Subcutaneous adipose tissue (tissue), 4 donors: ENCODE measurements around the gene HOOK2. TPM values are rescaled to one million over a fixed set of nuclear protein-coding genes. Genes with fewer than 3 reads are reported as not detected.

Source experiments
- total RNA-seq, 4 donors: library from RNA; depleted of rRNA; stranded (reverse); fragments of >200 nt; gene quantifications; one replicate each; pipeline ENCODE4 v1.1.0, GENCODE V29; 2016
- TF ChIP-seq, protein P1 (sequence below): fragments of 450-650 bp; IDR thresholded peaks from one replicate; pipeline ENCODE4 v1.5.1; 2016; ENCODE audit warnings: low read depth, mild to moderate bottlenecking, control low read depth, antibody characterized with exemption, moderate library complexity

Gene HOOK2
- total RNA-seq, 4 donors from 2014 or later = 17.1 to 290 (median 36.9) TPM

DNA sequence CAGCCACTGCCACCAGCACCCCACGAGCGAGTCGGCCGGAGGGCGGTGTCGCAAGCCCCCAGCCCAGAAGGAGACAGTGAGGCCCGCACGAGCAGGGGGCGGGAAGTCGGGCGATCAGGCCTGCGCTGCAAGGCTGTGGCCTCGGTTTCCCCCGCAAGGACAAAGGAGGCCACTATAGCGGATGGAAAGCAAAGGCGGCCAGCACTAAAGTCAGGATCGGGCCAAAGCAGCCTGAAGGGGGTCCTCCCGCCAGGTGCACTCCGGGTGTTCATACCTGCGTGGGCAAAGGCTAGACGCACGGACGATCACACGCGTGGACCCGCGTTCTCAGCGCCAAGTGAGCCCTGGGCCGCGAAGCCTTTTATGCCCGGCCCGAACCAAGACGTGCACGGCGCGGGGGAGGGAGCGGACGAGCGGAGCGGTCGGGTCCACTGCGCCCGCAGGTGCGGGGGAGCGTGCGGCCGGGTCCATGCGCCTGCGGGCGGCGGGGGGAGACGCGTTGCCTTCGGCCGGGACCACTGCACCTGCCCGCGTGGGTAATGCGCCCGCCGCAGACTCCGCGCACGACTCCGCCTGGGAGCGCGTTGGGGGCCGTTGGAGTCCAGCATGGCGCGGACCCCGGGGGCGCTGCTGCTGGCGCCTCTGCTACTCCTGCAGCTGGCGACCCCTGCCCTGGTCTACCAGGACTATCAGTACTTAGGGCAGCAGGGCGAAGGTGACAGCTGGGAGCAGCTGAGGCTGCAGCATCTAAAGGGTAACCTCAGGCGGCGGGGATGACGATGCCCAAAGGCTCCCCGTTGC is 26.3 kb upstream of the HOOK2 start, which contains the start of the genes PRDX2 and THSD8:
Gene PRDX2 (minus strand): TSS at position 335 of the 801 bp plus-strand sequence. CDS start 539 bp downstream, outside the sequence.
Gene THSD8 (plus strand): TSS at position 604 of the 801 bp plus-strand sequence. CDS start 3 bp downstream, at position 607.
- TF ChIP-seq, protein P1, sequence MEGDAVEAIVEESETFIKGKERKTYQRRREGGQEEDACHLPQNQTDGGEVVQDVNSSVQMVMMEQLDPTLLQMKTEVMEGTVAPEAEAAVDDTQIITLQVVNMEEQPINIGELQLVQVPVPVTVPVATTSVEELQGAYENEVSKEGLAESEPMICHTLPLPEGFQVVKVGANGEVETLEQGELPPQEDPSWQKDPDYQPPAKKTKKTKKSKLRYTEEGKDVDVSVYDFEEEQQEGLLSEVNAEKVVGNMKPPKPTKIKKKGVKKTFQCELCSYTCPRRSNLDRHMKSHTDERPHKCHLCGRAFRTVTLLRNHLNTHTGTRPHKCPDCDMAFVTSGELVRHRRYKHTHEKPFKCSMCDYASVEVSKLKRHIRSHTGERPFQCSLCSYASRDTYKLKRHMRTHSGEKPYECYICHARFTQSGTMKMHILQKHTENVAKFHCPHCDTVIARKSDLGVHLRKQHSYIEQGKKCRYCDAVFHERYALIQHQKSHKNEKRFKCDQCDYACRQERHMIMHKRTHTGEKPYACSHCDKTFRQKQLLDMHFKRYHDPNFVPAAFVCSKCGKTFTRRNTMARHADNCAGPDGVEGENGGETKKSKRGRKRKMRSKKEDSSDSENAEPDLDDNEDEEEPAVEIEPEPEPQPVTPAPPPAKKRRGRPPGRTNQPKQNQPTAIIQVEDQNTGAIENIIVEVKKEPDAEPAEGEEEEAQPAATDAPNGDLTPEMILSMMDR = no peak

DNA sequence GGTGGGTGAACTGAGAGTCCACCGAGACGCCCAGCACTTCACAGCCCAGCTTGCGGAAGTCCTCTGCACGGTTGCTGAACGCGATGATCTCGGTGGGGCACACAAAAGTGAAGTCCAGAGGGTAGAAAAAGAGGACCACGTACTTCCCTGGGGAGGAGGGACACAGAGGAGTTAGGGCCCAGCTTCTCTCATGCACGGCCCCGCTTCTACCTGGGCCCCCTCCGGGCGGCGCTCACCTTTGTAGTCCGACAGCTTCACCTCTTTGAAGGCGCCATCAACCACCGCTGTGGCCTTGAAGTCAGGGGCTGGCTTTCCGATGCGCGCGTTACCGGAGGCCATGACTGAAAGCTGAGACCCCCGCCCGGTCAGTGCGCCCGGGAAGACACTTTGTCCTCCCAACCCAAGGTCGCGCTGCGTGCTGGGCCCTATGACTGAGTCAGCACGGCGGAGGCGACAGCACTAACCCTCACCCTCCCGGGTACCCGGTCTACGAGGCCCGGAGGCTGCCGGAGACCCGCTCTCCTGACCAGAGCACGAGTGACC is 25.6 kb upstream of the HOOK2 start:
- TF ChIP-seq, protein P1 = no peak

DNA sequence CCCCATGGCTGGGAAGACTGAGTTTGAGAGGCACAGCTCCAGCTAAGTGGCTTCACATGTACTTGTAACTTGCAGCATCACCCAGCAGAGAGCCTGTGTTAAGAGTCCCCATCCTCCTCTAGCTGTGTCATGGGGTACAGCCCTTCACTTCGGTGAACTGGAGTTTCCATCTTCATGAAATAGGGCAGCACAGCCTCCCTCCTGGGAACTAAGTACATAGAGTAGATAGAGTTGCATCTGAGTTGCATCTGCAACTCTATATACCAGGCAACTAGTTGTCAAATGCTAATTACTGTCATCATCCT is 25.1 kb upstream of the HOOK2 start:
- TF ChIP-seq, protein P1 = no peak

DNA sequence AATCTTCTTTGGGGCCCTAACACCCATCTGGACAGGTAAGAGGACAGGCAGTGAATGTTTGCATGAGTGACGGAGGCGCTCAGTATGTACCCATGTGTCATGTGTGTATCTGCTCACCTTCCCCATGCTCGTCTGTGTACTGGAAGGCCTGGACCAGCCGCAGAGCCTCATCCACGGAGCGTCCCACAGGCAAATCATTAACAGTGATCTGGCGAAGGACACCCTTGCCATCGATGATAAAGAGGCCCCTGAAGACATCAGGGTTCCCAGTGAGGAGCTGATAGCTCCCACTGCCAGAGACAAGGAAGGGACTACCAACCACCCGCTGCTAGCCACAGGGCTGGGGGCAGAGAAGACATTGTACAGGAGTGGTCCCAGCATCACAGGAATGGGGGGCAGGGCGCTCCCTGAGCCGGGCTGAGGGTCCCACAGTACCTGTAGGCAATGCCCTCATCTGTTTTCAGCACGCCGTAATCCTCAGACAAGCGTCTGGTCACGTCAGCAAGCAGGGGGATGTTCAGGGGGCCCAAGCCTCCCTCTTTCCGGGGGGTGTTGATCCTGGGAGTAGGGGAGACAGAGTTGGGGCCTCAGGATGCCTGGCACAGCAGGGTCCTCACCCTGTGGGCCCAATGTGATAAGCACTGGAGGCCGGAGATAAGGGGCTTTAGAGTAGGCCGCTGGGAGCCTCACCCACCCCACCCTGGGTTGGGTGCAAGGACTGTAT is 24.6 kb upstream of the HOOK2 start:
- TF ChIP-seq, protein P1 = no peak

DNA sequence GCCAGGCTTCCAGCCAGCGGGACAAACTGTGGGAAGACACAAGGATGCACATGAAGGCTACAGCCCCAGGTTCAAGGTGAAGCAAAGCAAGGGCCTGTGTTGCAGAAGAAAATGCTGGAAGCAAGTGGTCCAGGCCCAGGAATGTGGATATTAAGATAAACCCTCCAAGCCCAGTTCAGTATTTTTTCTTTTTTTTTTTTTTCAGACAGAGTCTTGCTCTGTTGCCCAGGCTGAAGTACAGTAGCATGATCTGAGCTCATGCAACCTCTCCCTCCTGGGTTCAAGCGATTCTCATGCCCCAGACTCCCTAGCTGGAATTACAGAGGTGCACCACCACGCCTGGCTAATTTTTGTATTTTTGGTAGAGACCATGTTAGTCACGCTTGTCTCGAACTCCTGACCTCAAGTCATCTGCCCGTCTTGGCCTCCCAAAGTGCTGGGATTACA is 21.8 kb upstream of the HOOK2 start:
- TF ChIP-seq, protein P1 = no peak

DNA sequence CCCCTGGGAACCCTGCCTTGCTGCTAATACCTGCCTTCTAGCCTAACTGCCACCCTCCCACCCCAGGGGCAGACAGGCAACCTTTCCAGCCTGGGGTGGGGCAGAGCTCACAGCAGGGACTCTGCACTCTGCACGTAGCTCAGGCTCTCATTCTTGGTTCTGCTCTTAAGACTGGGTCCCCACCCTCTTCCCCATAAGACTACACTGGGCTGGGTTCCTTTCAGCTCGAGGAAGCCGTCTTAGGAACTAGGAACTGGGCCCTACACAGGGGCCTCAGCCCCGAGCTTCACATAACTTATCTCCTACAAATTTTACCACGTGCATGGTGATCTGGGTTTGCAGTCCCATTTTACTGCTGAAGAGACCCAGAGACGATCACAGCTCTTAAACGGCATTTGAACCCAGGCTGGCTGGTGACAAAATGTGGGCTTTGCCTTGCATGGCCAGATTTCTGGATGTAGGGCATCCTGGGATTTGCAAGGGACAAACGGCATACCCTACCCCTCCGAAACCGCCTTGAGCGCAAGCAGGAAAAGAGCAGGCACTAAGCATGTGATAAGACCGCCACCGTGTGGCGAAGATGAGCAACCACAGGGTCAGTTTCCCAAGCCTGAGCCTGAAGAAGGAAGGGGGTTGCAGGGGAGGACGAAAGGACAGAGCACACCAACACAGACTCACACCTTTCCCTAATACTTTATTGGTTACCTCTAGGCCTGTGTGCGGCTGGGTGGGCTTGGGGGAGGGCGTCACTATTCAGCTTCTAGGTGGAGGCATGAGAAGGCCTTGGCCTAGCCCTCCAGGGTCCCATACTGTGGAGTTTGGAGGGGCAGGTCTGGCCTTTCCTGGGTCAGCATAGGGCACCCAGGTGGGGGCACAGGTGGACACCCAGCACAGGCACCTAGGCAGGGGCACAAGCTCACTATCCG is 21.1 kb upstream of the HOOK2 start:
- TF ChIP-seq, protein P1 = peak; percentile 36
